Fibroblast of pulmonary artery (primary cell): ENCODE data around the gene SPIRE1.
A peak's percentile ranks its signal among the peaks of the same experiment; 100 is the strongest.

Experiments
- DNase-seq: peaks from one replicate; pipeline ENCODE4 v3.0.0-alpha.2; 2010; ENCODE audit warnings: low read depth
- H3K4me3 ChIP-seq: replicated peaks from 2 replicates; pipeline ENCODE4 v1.5.1; 2011; ENCODE audit warnings: low read depth, mild to moderate bottlenecking, control low read depth, low read length, moderate library complexity
- TF ChIP-seq, protein P1 (sequence below): IDR thresholded peaks from 2 replicates; pipeline ENCODE4 v1.5.1; 2011; ENCODE audit warnings: mild to moderate bottlenecking, control low read depth, low read length, inconsistent platforms; ENCODE audit errors: missing control alignments

Gene SPIRE1

DNA sequence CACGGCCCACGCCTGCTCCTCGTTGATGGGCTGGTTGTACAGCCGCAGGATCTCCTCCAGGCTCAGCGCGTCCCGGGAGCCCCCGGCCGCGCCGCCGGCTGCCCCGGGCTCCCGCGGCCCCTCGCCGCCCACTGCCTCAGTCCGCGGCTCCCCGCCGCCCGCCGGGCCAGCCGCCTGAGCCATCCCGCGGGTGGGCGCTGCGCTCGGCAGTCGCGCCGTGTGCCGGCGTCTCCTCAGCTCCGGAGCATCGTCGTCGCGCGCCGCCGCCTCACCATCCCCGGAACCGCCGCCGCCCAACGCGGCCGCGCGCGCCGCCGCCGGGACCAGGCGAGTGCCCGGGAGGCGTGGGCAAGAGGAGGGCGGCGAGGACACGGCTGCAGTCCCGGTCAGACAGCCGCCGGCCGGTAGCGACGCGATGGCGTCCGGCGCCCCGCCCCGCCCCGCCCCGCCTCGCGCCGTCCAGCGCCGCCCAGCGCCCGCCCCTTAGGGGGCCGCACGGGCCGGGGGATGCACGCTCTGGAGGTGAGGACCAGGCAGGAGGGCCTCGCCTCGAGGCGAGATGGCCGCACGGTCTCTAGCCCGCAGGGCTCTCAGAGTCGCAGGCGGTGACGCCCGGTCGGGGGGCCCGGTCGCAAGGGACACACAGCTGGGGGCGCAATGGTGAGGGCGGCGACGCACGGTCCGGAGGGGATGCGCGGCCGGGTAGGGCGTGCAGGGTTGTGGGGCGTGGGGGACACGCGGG, at the start of gene SPIRE1:
Gene SPIRE1 (minus strand): TSS at position 424 of the 742 bp plus-strand sequence. CDS start 241 bp downstream, at position 183.
- TF ChIP-seq, protein P1, sequence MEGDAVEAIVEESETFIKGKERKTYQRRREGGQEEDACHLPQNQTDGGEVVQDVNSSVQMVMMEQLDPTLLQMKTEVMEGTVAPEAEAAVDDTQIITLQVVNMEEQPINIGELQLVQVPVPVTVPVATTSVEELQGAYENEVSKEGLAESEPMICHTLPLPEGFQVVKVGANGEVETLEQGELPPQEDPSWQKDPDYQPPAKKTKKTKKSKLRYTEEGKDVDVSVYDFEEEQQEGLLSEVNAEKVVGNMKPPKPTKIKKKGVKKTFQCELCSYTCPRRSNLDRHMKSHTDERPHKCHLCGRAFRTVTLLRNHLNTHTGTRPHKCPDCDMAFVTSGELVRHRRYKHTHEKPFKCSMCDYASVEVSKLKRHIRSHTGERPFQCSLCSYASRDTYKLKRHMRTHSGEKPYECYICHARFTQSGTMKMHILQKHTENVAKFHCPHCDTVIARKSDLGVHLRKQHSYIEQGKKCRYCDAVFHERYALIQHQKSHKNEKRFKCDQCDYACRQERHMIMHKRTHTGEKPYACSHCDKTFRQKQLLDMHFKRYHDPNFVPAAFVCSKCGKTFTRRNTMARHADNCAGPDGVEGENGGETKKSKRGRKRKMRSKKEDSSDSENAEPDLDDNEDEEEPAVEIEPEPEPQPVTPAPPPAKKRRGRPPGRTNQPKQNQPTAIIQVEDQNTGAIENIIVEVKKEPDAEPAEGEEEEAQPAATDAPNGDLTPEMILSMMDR, result no peak
- peak within 1 kb of the TSS; percentile 73 for H3K4me3 ChIP-seq
- peak; percentile 53 for DNase-seq

DNA sequence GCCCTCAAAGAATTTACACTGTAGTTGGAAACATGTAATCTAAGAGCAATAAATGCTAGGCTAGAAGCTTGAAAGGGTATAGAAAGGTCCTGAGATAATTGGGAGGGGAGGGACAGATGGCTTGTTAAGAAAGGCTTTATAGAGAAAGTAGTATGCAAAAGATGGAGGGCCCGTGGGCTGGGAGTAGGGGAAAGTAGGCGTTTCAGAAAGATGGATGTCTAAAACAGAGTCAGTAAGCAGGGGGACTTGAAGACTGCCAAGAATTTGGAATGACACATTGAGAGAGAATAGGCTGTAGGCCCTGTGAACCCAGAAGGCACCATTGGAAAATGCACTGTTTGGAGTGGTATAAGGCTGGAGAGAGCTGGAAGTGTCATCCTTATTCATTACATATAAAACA, 45.8 kb upstream of the SPIRE1 start:
- H3K4me3 ChIP-seq, result peak overlapping the region; percentile 97
- peak; percentile 22 for DNase-seq
- TF ChIP-seq, protein P1, result no peak

DNA sequence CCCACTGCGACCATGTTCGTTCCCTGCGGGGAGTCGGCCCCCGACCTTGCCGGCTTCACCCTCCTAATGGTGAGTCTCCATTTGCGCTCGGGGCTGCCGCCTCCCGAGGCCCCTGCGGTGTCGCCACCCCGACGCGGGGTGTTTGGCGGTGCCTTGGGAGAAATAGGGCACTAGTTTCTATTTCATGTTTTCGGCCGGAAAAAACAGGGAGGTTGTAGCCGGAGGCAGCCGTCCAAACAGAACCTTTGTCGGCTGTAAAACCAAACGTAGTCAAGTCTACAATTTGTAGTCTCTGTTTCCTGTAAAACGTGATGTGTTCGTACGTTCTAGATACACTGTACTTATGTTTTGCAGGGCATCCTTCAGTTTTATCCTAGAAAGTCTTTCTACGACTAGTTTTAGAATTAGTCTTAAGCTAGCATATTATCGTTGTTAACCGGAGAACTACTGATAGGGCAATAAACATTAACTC, 45.2 kb upstream of the SPIRE1 start:
- H3K4me3 ChIP-seq, result peak overlapping the region; percentile 97
- TF ChIP-seq, protein P1, result no peak
- no peak for DNase-seq

DNA sequence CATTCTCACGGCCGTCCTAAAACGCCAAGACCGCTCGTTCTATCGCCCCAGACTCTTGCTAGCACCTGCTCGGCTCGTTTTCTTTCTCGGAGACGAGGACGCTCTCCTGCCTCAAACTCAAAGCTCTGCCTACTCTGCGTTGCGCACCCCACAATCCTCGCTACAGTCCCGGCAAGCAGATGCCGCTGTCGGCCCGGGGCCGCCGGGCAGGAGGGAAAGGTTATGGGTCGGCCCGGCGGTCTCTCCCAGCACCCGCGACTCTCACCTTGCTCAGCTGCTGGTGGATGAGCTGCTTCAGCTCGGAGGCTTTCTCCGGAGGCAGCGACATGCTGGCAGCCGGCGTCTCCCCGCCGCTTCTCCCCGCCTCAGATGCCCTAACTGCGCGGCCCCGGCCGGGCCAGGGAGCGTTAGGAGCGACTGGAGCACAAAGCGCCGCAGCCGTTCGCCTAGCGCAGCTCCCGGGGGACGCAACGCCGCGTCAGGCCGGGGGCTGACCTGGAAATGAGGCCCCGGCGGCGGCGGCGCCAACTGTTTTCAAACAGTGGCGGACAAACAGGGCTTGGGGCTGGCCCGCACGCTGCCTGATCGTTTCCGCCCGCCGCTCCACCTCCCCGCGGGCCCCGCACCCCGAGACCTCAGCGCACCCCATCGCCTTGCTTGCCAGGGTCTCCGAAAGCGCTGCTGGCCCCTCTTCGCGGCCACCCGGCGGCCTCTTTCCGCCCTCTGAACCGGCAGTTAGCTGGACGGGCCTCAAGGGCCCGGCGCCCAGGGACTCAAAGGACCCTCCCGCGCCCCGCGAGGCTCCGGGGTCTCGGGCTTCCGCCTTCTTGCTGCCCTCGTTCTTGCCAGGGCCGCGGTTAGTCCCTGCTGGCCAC, 44.6 kb upstream of the SPIRE1 start, which contains the start of the genes CEP76 and PSMG2:
Gene CEP76 (minus strand): TSS at position 503 of the 875 bp plus-strand sequence. CDS start 175 bp downstream, at position 328.
Gene PSMG2 (plus strand): TSS at position 822 of the 875 bp plus-strand sequence. CDS start 66 bp downstream, outside the sequence.
- TF ChIP-seq, protein P1, result no peak
- peak; percentile 91 for DNase-seq
- peak within 1 kb of the TSS; percentile 97 for H3K4me3 ChIP-seq

DNA sequence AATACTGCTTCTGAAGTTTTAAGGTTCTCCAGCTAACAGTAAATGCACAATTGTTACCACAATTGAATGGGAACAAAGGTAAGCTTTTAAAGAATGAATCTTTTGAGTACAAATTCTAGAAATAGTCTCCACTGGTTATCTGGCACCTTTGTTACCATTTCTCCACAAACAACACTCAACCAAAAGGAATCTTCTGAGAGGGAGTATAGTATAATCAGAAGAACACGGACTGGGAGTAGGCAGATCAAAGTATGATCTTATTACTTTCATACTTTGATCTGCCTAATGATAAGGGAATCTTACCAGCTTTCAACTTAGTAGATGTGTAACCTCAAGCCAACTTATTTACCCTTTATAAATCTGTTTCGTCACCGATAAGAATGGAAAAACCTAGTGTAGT, 43.3 kb upstream of the SPIRE1 start:
- peak overlapping the region; percentile 97 for H3K4me3 ChIP-seq
- TF ChIP-seq, protein P1, result no peak
- DNase-seq, result no peak

DNA sequence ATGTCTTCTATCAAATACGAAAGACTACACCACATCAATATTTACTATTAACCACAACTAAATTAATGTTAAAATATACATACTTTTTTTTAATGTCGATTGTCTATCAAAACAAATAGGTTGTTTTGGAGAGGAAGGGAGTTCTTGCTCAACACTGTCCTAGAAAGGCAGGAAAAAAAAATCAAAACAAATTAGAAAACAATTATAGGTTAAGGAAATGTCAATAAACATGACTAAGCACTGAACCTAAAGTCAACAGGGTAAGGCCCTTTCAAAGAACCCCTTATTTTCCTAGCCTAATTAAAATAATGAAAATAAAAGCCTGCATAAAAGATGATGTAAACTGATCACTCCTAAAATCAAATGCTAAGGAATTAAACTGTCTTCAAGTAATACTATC, 41.8 kb upstream of the SPIRE1 start:
- TF ChIP-seq, protein P1, result no peak
- no peak overlapping the region for H3K4me3 ChIP-seq
- DNase-seq, result no peak
